Right lobe of liver (tissue), 6 donors: ENCODE data around the gene LEMD1. TPM values are rescaled to one million over a fixed set of nuclear protein-coding genes. Genes with fewer than 3 reads are reported as not detected.

Source experiments
- ATAC-seq, 4 donors: fragments of 200-7000 bp; cut with Tn5 transposase; one replicate each; pipeline ENCODE4 v1.9.1; 2020; ENCODE audit warnings: mild to moderate bottlenecking in 4 of 4, moderate library complexity in 4 of 4
- DNase-seq, 3 donors: peaks; one replicate each; pipeline ENCODE4 v3.0.0-alpha.2; 2020
- H3K27ac ChIP-seq, 3 donors: fragments of 200-600 bp; one replicate each; pipeline ENCODE4 v1.8.0; 2022
- H3K27me3 ChIP-seq, 2 donors: fragments of 200-600 bp; one replicate each; pipeline ENCODE4 v1.8.0; 2022
- H3K36me3 ChIP-seq, 4 donors: fragments of 200-600 bp; sonication (generic) in 1 of 4; one replicate each; pipeline versions ENCODE4 v1.5.1 to v1.8.0; 2017 to 2022; ENCODE audit warnings: control low read depth in 1 of 4
- H3K4me1 ChIP-seq, 4 donors: fragments of 200-600 bp; sonication (generic) in 1 of 4; one replicate each; pipeline versions ENCODE4 v1.5.1 to v1.8.0; 2017 to 2022; ENCODE audit warnings: control low read depth in 1 of 4
- H3K4me3 ChIP-seq, 3 donors: fragments of 200-600 bp; one replicate each; pipeline ENCODE4 v1.8.0; 2022
- H3K9me3 ChIP-seq, 4 donors: fragments of 200-600 bp; sonication (generic) in 1 of 4; one replicate each; pipeline versions ENCODE4 v1.5.1 to v1.8.0; 2017 to 2022; ENCODE audit warnings: control low read depth in 1 of 4
- CTCF ChIP-seq, 4 donors: fragments of 200-600 bp in 3 of 4; fragments of 450-650 bp in 1 of 4; IDR thresholded peaks; one replicate each; pipeline versions ENCODE4 v1.5.1 to v1.8.0; 2016 to 2022; ENCODE audit warnings: antibody characterized with exemption in 4 of 4, mild to moderate bottlenecking in 2 of 4
- POLR2A ChIP-seq: fragments of 450-650 bp; IDR thresholded peaks from one replicate; pipeline ENCODE4 v1.6.1; 2017; ENCODE audit warnings: antibody characterized with exemption, mild to moderate bottlenecking
- WGBS: methylation state at CpG from one replicate; pipeline ENCODE4 v1.1.6; 2018; ENCODE audit warnings: low coverage, low lambda C conversion rate; ENCODE audit not compliant: insufficient coverage; ENCODE audit errors: missing lambda C conversion rate; 5-methylcytosine and 5-hydroxymethylcytosine counted together
- intact Hi-C, 2 donors: fragments of 100-400 bp; cut with DNase I; formaldehyde crosslinking; loops; one replicate each; pipeline versions ENCODE4 v1.11.2 to v1.14.1; 2022
- total RNA-seq, 6 experiments: library from RNA; depleted of rRNA in 2 of 6; stranded (reverse); fragments of >200 nt in 2 of 6; fragmentation: NEBNext Ultra II Directional in 3 of 6; extraction: Animal tissue kit (Norgen Biotek cat#: 25700) in 3 of 6; gene quantifications; one replicate each; pipeline versions ENCODE4 v1.1.0 to v1.2.4, GENCODE V29; 2016 to 2023
- donor health status: DM: no; HTN: yes; CAD: no.
- donor health status: DM: no; HTN: no; CAD: no.
- donor health status: DM: no; HTN: no; CAD: no.
- donor health status: DM: no; HTN: yes; CAD: no.
- donor health status: DM: no; HTN: yes; CAD: no.

Gene LEMD1
- total RNA-seq, 6 experiments from 2014 or later: not detected

GRCh38 chr1:205398586-205398985, 23.3 kb downstream of the LEMD1 start:
- DNase-seq (no peak), ATAC-seq (no peak)
- H3K27me3 ChIP-seq: no peaks in the 10 kb centered on the region
- H3K4me3 ChIP-seq: no peak overlapping the region
- H3K4me1 ChIP-seq: no peaks in the 10 kb centered on the region
- intact Hi-C loops: no loop called here
- H3K36me3 ChIP-seq: no peaks in the 10 kb centered on the region
- no peak overlapping the region for H3K27ac ChIP-seq
- TF ChIP-seq POLR2A (no peak), CTCF (IDR thresholded peaks at IDR 0.05) (no peak)
- no peaks in the 10 kb centered on the region for H3K9me3 ChIP-seq
- WGBS: 79% methylated on average over 4 of the region's 4 CpGs

- 5% methylated on average over 6 of the region's 6 CpGs for WGBS
- Histone ChIP-seq H3K36me3 (no peaks in the 10 kb centered on the region), H3K9me3 (no peaks in the 10 kb centered on the region), H3K27me3 (no peaks in the 10 kb centered on the region), H3K4me3 (no peak overlapping the region), H3K27ac (no peak overlapping the region), H3K4me1 (no peaks in the 10 kb centered on the region)
- TF ChIP-seq CTCF (IDR thresholded peaks at IDR 0.05) (peak; percentile 39 to 53 (median 46)), POLR2A (no peak)
- no peak for DNase-seq
- ATAC-seq: peak; percentile 49 to 67 (median 62)
- intact Hi-C loops: no loop called here
These were observed 24.8 kb downstream of the LEMD1 start for GRCh38 chr1:205396967-205397616.

GRCh38 chr1:205395616-205396015, 26.2 kb downstream of the LEMD1 start:
- 28% methylated on average over 3 of the region's 3 CpGs for WGBS
- no peaks in the 10 kb centered on the region for H3K4me1 ChIP-seq
- H3K27me3 ChIP-seq: no peaks in the 10 kb centered on the region
- no peak for TF ChIP-seq POLR2A
- no peak for TF ChIP-seq CTCF (IDR thresholded peaks at IDR 0.05)
- H3K36me3 ChIP-seq: no peaks in the 10 kb centered on the region
- H3K4me3 ChIP-seq: no peak overlapping the region
- no peak for ATAC-seq
- DNase-seq: no peak
- no peaks in the 10 kb centered on the region for H3K9me3 ChIP-seq
- intact Hi-C loops: no loop called here
- H3K27ac ChIP-seq: no peak overlapping the region

GRCh38 chr1:205392650-205393049, 29.2 kb downstream of the LEMD1 start:
- Histone ChIP-seq H3K27me3 (peaks cover 0 to 5% of the 10 kb centered on the region in 2 donors), H3K27ac (no peak overlapping the region), H3K4me1 (no peaks in the 10 kb centered on the region), H3K36me3 (no peaks in the 10 kb centered on the region), H3K4me3 (no peak overlapping the region), H3K9me3 (no peaks in the 10 kb centered on the region)
- ATAC-seq: no peak
- intact Hi-C loops: no loop called here
- 85% methylated on average over 1 of the region's 1 CpG for WGBS
- TF ChIP-seq CTCF (IDR thresholded peaks at IDR 0.05): no peak
- TF ChIP-seq POLR2A: no peak
- no peak for DNase-seq
